K562 (cell line): Measurements from ENCODE around the gene PPEF2. TPM values are rescaled to one million over a fixed set of nuclear protein-coding genes. Genes with fewer than 3 reads are reported as not detected.

Experiments used
- CBX1 ChIP-seq: sonication (generic); IDR thresholded peaks from 2 replicates; pipeline ENCODE4 v1.6.1; 2016; ENCODE audit warnings: antibody characterized with exemption, low read depth, mild to moderate bottlenecking
- CBX2 ChIP-seq: fragments of 200-600 bp; sonication (generic); IDR thresholded peaks from one replicate; pipeline ENCODE4 v1.6.1; 2012; ENCODE audit warnings: mild to moderate bottlenecking, low read length, inconsistent platforms; ENCODE audit not compliant: insufficient read depth, poor library complexity, severe bottlenecking
- CHAMP1 ChIP-seq: fragments of 450-650 bp; IDR thresholded peaks from 2 replicates; pipeline ENCODE4 v1.6.1; 2016; ENCODE audit warnings: mild to moderate bottlenecking
- DMBX1 ChIP-seq: fragments of 250-450 bp; sonication (Bioruptor Pico); IDR thresholded peaks from 2 replicates; pipeline ENCODE4 v1.8.0; 2022; ENCODE audit warnings: inconsistent platforms, mild to moderate bottlenecking, moderate library complexity, borderline replicate concordance
- GATA2 ChIP-seq: sonication (generic); formaldehyde crosslinking; IDR thresholded peaks from 2 replicates; pipeline ENCODE4 v1.4.0; 2020; ENCODE audit warnings: mild to moderate bottlenecking, missing genetic modification reagents
- IFI16 ChIP-seq: fragments of 250-450 bp; sonication (Bioruptor Pico); IDR thresholded peaks from 2 replicates; pipeline ENCODE4 v2.1.2; 2022; ENCODE audit warnings: mild to moderate bottlenecking, inconsistent platforms
- KLF10 ChIP-seq: fragments of 250-450 bp; sonication (Bioruptor Pico); IDR thresholded peaks from 2 replicates; pipeline ENCODE4 v1.6.1; 2021; ENCODE audit warnings: matching md5 sums
- MYBL2 ChIP-seq, 2 experiments: fragments of 450-650 bp in 1 of 2; sonication (generic) in 1 of 2; formaldehyde crosslinking in 1 of 2; IDR thresholded peaks; 2 replicates each; pipeline versions ENCODE4 v1.6.1 to v1.8.1; 2017 to 2022; ENCODE audit warnings: borderline replicate concordance in 1 of 2, inconsistent platforms in 1 of 2, low read depth in 1 of 2, mild to moderate bottlenecking in 1 of 2, missing genetic modification reagents in 1 of 2, moderate library complexity in 1 of 2
- NCOR1 ChIP-seq: fragments of 450-650 bp; IDR thresholded peaks from 2 replicates; pipeline ENCODE4 v1.6.1; 2016; ENCODE audit warnings: mild to moderate bottlenecking, moderate library complexity
- NR2C2 ChIP-seq, 2 experiments: fragments of 200-800 bp in 1 of 2; sonication (Bioruptor generic) in 1 of 2; sonication (generic) in 1 of 2; formaldehyde crosslinking in 1 of 2; IDR thresholded peaks; 2 replicates each; pipeline versions ENCODE4 v1.6.1 to v1.8.0; 2016 to 2022; ENCODE audit warnings: mild to moderate bottlenecking in 1 of 2, missing compliant biosample characterization in 1 of 2, missing genetic modification characterization in 1 of 2, missing genetic modification reagents in 1 of 2
- RBM34 ChIP-seq: fragments of 200-400 bp; formaldehyde crosslinking; IDR thresholded peaks from 2 replicates; pipeline ENCODE4 v1.6.1; 2018; ENCODE audit warnings: low read length, borderline replicate concordance; ENCODE audit not compliant: insufficient read depth
- STAT5A ChIP-seq: IDR thresholded peaks from 2 replicates; pipeline ENCODE4 v1.6.1; 2012; ENCODE audit warnings: low read length, inconsistent platforms, borderline replicate concordance
- TEAD1 ChIP-seq, 2 experiments: fragments of 450-650 bp in 1 of 2; sonication (generic) in 1 of 2; formaldehyde crosslinking; IDR thresholded peaks; 2 replicates each; pipeline versions ENCODE4 v1.4.0 to v1.8.0; 2020 to 2022; ENCODE audit warnings: mild to moderate bottlenecking in 2 of 2, missing genetic modification reagents in 1 of 2
- ZC3H4 ChIP-seq: sonication (generic); formaldehyde crosslinking; IDR thresholded peaks from 2 replicates; pipeline ENCODE4 v1.9.0; 2021; ENCODE audit warnings: missing genetic modification reagents, borderline replicate concordance
- ZHX1 ChIP-seq: fragments of 150-350 bp; conservative IDR thresholded peaks from 2 replicates; pipeline ENCODE4 v1.6.1; 2014; ENCODE audit warnings: low read length
- ZNF23 ChIP-seq: fragments of 250-450 bp; sonication (Bioruptor Pico); IDR thresholded peaks from 2 replicates; pipeline ENCODE4 v1.4.0; 2020; ENCODE audit warnings: mild to moderate bottlenecking
- ZNF354B ChIP-seq: fragments of 250-450 bp; sonication (Bioruptor Pico); IDR thresholded peaks from 2 replicates; pipeline ENCODE4 v1.4.0; 2020
- ZSCAN29 ChIP-seq: fragments of 450-650 bp; IDR thresholded peaks from 2 replicates; pipeline ENCODE4 v1.6.1; 2017
- polyA plus RNA-seq, 8 experiments: library from polyadenylated mRNA; depleted of rRNA in 4 of 8; stranded (reverse) in 5 of 8; unstranded in 3 of 8; fragments of >200 nt; fragmentation: Nextera tagmentation in 2 of 8; fragmentation: Illumina TruSeq in 1 of 8; extraction: Ambion mirVana in 2 of 8; extraction: Trizol in 1 of 8; gene quantifications; 2 replicates each; pipeline versions ENCODE4 v1.2.1 to v1.2.3, GENCODE V29; 2011 to 2014; ENCODE audit warnings: inconsistent platforms in 1 of 8, missing spikeins in 1 of 8
- total RNA-seq, 7 experiments: library from RNA; depleted of rRNA in 6 of 7; stranded (reverse); fragments of >200 nt in 6 of 7; fragmentation: Illumina TruSeq in 2 of 7; extraction: Trizol in 2 of 7; gene quantifications; 2 replicates each; pipeline versions ENCODE4 v1.2.1 to v1.2.3, GENCODE V29; 2011 to 2021; ENCODE audit warnings: low replicate concordance in 1 of 7
- TF ChIP-seq, protein P1 (sequence below): fragments of 450-650 bp; IDR thresholded peaks from 2 replicates; pipeline ENCODE4 v1.6.1; 2016; ENCODE audit warnings: missing biosample characterization, missing genetic modification characterization
- TF ChIP-seq, protein P2 (sequence below): sonication (generic); formaldehyde crosslinking; IDR thresholded peaks from 2 replicates; pipeline ENCODE4 v1.8.0; 2022; ENCODE audit warnings: mild to moderate bottlenecking, missing genetic modification reagents

Gene PPEF2
- total and polyA plus RNA-seq, 9 of the 15 experiments (the other 6 are each of a cell fraction or from before 2014, with no cell fraction given): not detected

DNA sequence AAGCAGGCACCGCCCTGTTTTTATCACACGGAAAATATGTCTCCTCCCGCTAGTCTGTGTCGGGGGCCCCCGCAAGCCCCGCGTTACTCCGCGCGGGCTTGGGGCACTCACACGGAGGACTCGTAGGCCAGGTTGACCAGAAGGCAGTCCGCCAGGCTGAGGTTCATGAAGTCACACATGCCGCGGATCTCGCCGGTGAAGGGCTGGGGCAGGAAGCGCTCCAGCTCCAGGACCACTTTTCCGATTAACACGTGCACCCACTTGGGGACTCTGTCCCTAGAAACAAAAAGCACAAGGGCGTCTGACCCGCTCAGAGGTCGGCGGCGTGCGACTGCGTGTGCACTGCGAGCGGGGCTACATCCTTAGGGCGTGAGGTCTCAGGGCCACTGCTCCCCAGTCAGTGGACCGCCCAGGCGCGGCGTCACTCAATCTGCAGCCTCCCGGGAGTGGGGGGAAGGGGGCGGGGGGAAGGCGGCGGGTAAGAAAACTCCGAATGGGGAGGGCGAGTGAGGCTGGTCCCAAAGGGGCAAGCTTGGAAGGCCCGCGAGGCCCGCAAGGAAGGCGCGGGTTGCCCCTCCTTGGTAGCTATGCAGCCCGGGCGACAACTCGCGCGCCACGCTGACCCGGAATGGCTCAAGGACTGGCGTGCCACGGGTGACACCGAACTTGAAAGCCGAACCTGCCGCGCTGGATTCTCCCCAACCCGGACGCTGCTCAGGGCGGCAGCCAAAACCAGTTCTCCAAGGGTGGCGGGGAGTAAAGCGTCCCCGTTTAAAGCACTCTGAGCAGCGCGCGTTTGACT, 37.8 kb upstream of the PPEF2 start (continued):
- no peak for TF ChIP-seq ZNF23 (CRISPR knock-in tag)
- TF ChIP-seq ZSCAN29: no peak
- no peak for TF ChIP-seq CBX2
- no peak for TF ChIP-seq CHAMP1
- TF ChIP-seq CBX1: no peak
- no peak for TF ChIP-seq IFI16 (CRISPR knock-in tag)
- no peak for TF ChIP-seq ZC3H4
- TF ChIP-seq, protein P1, sequence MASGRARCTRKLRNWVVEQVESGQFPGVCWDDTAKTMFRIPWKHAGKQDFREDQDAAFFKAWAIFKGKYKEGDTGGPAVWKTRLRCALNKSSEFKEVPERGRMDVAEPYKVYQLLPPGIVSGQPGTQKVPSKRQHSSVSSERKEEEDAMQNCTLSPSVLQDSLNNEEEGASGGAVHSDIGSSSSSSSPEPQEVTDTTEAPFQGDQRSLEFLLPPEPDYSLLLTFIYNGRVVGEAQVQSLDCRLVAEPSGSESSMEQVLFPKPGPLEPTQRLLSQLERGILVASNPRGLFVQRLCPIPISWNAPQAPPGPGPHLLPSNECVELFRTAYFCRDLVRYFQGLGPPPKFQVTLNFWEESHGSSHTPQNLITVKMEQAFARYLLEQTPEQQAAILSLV: no peak
- no peak for TF ChIP-seq GATA2 (CRISPR knock-in tag)
- no peak for TF ChIP-seq STAT5A
- TF ChIP-seq, protein P2, sequence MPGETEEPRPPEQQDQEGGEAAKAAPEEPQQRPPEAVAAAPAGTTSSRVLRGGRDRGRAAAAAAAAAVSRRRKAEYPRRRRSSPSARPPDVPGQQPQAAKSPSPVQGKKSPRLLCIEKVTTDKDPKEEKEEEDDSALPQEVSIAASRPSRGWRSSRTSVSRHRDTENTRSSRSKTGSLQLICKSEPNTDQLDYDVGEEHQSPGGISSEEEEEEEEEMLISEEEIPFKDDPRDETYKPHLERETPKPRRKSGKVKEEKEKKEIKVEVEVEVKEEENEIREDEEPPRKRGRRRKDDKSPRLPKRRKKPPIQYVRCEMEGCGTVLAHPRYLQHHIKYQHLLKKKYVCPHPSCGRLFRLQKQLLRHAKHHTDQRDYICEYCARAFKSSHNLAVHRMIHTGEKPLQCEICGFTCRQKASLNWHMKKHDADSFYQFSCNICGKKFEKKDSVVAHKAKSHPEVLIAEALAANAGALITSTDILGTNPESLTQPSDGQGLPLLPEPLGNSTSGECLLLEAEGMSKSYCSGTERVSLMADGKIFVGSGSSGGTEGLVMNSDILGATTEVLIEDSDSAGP: no peak
- no peak for TF ChIP-seq ZNF354B (CRISPR knock-in tag)
- TF ChIP-seq ZHX1: no peak
- TF ChIP-seq NR2C2 (CRISPR knock-in tag; IDR thresholded peaks at IDR 0.05): no peak; the same call in 1 of the 2 replicates
- peak; percentile 64 for TF ChIP-seq NR2C2 (tag; IDR thresholded peaks at IDR 0.05)
- TF ChIP-seq RBM34: no peak
- TF ChIP-seq KLF10: no peak
- TF ChIP-seq NCOR1: no peak
- peak in 1 of 2 experiments; percentile 30; a peak in 1 of 4 replicates for TF ChIP-seq TEAD1 (CRISPR knock-in tag; IDR thresholded peaks at IDR 0.05)
- no peak for TF ChIP-seq MYBL2 (IDR thresholded peaks at IDR 0.05; ENCODE audit: low read depth)
- no peak for TF ChIP-seq MYBL2 (CRISPR knock-in tag; IDR thresholded peaks at IDR 0.05; ENCODE audit: borderline replicate concordance)
- TF ChIP-seq DMBX1 (CRISPR knock-in tag): no peak
